T-helper 1 cell treated with Interleukin-12 subunit alpha and Interleukin-12 subunit beta and Interleukin-4 antibody, amounts not matched to agents 30 μg/mL and 1 μg/mL, for 36 hours (primary cell): Measurements from ENCODE around the gene SLC25A13.
A peak's percentile ranks its signal among the peaks of the same experiment; 100 is the strongest.
"Not testable (repeated sequence)": the region's sequence is repeated elsewhere in the genome, so short reads cannot be mapped to it uniquely, and the experiment has no call there.

ENCODE experiments used
- H3K27ac Mint-ChIP-seq: one replicate; pipeline ENCODE4 v1.8.0; 2021; ENCODE audit warnings: mild to moderate bottlenecking, mixed read lengths
- H3K27me3 Mint-ChIP-seq: one replicate; pipeline ENCODE4 v1.8.0; 2021; ENCODE audit warnings: low read depth, mixed read lengths
- H3K36me3 Mint-ChIP-seq: one replicate; pipeline ENCODE4 v1.8.0; 2021; ENCODE audit warnings: low read depth, mixed read lengths
- H3K4me1 Mint-ChIP-seq: one replicate; pipeline ENCODE4 v1.8.0; 2021; ENCODE audit warnings: low read depth, mixed read lengths
- H3K4me3 Mint-ChIP-seq: one replicate; pipeline ENCODE4 v1.8.0; 2021; ENCODE audit warnings: mild to moderate bottlenecking, moderate library complexity, mixed read lengths
- H3K9me3 Mint-ChIP-seq: one replicate; pipeline ENCODE4 v1.8.0; 2021; ENCODE audit warnings: mixed read lengths

Gene SLC25A13

GRCh38 chr7:96331775-96332174 lies 9.9 kb upstream of the SLC25A13 start:
- H3K27ac Mint-ChIP-seq = no peak overlapping the region
- H3K9me3 Mint-ChIP-seq = no peaks in the 10 kb centered on the region
- H3K36me3 Mint-ChIP-seq = no peaks in the 10 kb centered on the region
- H3K27me3 Mint-ChIP-seq = peaks cover 11% of the 10 kb centered on the region
- H3K4me3 Mint-ChIP-seq = no peak overlapping the region
- H3K4me1 Mint-ChIP-seq = no peaks in the 10 kb centered on the region

DNA sequence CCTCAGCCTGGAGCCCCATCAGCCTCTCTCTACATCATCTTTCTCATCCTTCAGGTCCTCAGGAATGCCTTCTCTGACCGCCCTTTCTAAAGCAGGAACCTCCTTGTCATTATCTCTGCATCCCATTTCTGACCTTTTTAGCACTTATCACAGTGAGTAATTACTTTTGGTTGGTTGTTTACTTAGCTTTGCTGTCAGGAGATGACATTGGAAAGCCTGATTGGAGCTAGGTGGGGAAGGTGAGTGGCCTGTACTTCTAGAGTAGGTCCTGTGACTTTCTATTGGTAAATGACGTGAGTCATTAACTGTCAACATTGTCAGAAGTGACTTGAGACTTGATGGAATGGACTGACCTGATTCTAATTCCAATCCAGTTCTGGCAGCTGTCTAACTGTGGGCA lies 9.3 kb upstream of the SLC25A13 start:
- Mint-ChIP-seq H3K9me3 (no peaks in the 10 kb centered on the region), H3K4me3 (no peak overlapping the region), H3K4me1 (no peaks in the 10 kb centered on the region), H3K36me3 (no peaks in the 10 kb centered on the region), H3K27ac (no peak overlapping the region), H3K27me3 (peaks cover 6% of the 10 kb centered on the region)

DNA sequence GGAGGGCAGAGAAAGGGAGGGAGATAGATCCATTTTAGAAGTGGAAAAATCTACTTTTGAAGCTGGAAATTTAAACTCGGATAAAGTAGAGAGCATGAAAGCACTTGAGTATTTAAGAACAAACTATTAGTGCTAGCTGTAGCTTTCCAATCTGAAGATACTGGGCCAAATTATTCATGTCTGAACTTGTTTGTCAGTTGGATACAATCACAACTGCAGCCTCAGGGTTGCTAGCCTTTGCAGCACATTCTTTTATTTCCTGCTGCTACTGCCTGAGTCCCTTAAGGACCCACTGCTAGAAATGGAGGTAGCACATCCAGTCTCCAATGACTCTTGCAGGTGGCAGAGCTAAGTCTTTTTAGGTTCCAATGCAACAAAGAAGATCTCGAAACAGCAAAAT lies 8.3 kb upstream of the SLC25A13 start:
- no peak overlapping the region for H3K27ac Mint-ChIP-seq
- peaks cover 4% of the 10 kb centered on the region for H3K27me3 Mint-ChIP-seq
- no peaks in the 10 kb centered on the region for H3K4me1 Mint-ChIP-seq
- H3K36me3 Mint-ChIP-seq = no peaks in the 10 kb centered on the region
- H3K9me3 Mint-ChIP-seq = no peaks in the 10 kb centered on the region
- H3K4me3 Mint-ChIP-seq = no peak overlapping the region

DNA sequence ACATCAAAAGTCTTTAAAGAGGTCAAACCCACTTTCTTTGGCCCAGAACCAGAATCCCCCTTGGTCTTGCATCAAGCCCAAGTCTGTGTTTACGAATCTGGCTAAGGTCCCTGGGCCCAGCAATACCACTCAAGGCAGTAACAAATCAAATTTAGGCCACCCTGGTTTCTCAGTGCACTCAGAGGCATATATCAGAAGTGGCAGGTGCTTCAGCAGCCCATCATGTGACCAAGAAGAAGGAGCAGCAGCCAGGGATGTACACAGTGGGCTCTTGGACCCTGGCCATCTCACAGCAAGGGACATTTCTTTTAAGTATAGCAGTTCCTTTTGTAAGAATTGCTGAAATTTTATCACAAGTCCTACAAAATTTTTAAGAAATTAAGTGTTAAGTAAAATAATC lies 7.3 kb upstream of the SLC25A13 start:
- no peak overlapping the region for H3K27ac Mint-ChIP-seq
- H3K4me3 Mint-ChIP-seq = no peak overlapping the region
- H3K9me3 Mint-ChIP-seq = no peaks in the 10 kb centered on the region
- H3K36me3 Mint-ChIP-seq = no peaks in the 10 kb centered on the region
- H3K27me3 Mint-ChIP-seq = peaks cover 4% of the 10 kb centered on the region
- H3K4me1 Mint-ChIP-seq = no peaks in the 10 kb centered on the region

- Mint-ChIP-seq H3K27me3 (no peaks in the 10 kb centered on the region), H3K9me3 (no peaks in the 10 kb centered on the region), H3K4me3 (no peak overlapping the region), H3K27ac (no peak overlapping the region), H3K36me3 (no peaks in the 10 kb centered on the region), H3K4me1 (no peaks in the 10 kb centered on the region)
Observed at GRCh38 chr7:96328016-96328415, 6.1 kb upstream of the SLC25A13 start.

DNA sequence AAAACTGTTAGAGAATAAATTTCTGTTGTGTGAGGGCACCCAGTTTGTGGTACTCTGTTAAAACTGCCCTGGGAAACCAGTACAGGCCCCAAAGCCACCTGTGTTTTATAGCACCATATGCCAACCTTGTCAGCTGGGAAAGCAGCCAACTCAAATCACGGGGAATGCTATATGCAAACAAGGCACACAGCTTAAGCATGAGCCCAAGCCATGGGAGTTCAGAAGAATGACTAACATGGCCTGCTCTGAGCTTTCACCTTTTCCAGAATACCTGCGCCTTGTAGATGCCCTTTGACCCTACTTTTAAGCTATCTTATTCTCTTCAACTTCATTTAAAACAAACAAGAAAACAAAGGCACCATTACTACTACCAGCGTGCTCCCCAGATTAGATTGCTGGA lies 5.5 kb upstream of the SLC25A13 start:
- Mint-ChIP-seq H3K4me1 (no peaks in the 10 kb centered on the region), H3K4me3 (no peak overlapping the region), H3K27me3 (no peaks in the 10 kb centered on the region)

DNA sequence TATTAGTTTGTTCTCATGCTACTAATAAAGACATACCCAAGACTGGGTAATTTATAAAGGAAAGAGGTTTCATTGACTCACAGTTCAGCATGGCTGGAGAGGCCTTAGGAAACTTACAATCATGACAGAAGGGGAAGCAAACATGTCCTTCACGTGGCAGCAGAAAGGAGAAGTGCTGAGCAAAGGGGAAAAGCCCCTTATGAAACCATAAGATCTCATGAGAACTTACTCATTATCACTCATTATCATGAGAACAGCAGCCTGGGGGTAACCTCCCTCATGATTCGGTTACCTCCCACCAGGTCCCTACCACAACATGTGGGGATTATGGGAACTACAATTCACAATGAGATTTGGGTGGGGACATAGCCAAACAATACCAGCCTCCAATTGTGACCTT lies 4.9 kb upstream of the SLC25A13 start:
- not testable (repeated sequence) for H3K4me3 Mint-ChIP-seq, H3K27me3 Mint-ChIP-seq, H3K9me3 Mint-ChIP-seq, H3K27ac Mint-ChIP-seq, H3K36me3 Mint-ChIP-seq, H3K4me1 Mint-ChIP-seq

More for the DNA sequence above, 5.5 kb upstream of the SLC25A13 start:
- Mint-ChIP-seq H3K27ac (no peak overlapping the region), H3K36me3 (no peaks in the 10 kb centered on the region), H3K9me3 (no peaks in the 10 kb centered on the region)

GRCh38 chr7:96322847-96323461 lies 1.1 kb upstream of the SLC25A13 start:
- peaks cover 11% of the 10 kb centered on the region for H3K4me1 Mint-ChIP-seq
- no peaks in the 10 kb centered on the region for H3K9me3 Mint-ChIP-seq
- H3K27ac Mint-ChIP-seq = no peak overlapping the region
- no peaks in the 10 kb centered on the region for H3K27me3 Mint-ChIP-seq
- peak overlapping the region; percentile 69 for H3K4me3 Mint-ChIP-seq
- H3K36me3 Mint-ChIP-seq = no peaks in the 10 kb centered on the region

DNA sequence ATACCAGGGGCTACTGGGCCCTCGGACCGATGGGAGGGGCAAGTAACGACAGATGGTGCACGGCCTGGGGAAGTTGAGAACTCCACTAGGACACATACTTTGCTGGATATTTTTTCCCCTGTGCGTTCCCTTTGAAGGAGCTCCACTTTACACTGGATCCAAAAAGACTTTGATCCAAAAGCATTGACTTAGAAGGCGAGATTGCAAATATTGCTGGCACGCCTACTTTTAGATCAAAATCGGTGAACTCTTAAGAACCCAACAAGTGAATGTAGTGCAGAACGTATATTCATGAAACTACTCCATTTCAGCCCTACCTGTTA lies 436 bp upstream of the SLC25A13 start:
- Mint-ChIP-seq H3K4me1 (peaks cover 11% of the 10 kb centered on the region), H3K36me3 (no peaks in the 10 kb centered on the region), H3K4me3 (peak overlapping the region; percentile 69), H3K27me3 (no peaks in the 10 kb centered on the region), H3K9me3 (no peaks in the 10 kb centered on the region), H3K27ac (peak overlapping the region; percentile 37)

DNA sequence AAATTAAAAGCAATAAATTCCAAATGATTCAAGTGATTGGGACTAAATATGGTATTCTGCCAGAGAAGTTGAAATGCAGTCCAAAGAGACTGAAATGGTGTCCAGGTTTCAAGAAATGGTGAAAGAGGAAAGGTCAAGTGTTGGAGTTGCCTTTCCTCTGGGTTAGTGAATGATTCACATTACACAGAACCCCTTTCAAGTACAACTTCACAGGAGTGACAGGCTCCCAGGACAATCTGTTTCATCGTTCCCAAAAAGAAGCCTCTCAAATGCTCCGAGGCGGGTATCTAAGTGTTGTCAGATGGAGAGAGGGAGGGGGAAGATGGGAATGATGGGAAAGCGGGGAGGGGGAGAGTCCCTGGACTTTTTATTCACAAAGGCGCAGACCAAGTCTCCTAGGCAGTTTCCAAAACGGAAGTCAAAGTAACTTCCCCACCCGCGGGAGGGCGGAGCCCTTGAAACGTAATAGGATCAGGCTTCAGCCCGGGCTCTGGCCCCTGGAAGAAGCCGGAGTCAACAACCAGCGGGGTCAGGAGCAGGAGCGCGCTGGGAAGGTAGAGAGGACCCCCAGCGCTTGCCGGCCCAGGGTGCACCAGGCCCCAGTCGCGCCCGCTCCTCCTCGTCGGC lies 754 bp downstream of the SLC25A13 start:
- peak overlapping the region; percentile 90 for H3K27ac Mint-ChIP-seq
- H3K4me3 Mint-ChIP-seq = peak overlapping the region; percentile 89
- no peaks in the 10 kb centered on the region for H3K36me3 Mint-ChIP-seq
- H3K27me3 Mint-ChIP-seq = no peaks in the 10 kb centered on the region
- H3K9me3 Mint-ChIP-seq = no peaks in the 10 kb centered on the region
- H3K4me1 Mint-ChIP-seq = peaks cover 11% of the 10 kb centered on the region

DNA sequence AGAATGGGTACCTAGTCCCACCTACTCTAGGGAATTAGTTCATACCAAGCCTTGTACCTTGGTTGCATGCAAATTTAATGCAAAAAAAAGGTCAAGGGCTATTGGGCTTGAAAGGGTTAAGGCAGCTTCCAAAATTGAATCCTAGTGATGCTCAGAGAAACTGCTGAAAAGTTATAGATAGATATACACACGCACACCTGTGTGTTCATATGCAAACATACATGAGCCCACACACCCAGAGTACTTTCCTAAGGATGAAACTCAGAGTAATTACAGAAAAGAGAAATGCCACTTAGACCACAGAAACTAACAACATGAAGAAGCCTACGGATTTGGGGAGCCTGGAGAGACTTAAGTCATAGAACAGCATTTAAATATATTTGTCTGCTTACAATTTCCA lies 1.5 kb downstream of the SLC25A13 start:
- Mint-ChIP-seq H3K36me3 (no peaks in the 10 kb centered on the region), H3K9me3 (no peaks in the 10 kb centered on the region), H3K27me3 (no peaks in the 10 kb centered on the region), H3K27ac (peak overlapping the region; percentile 56), H3K4me3 (peak overlapping the region; percentile 89), H3K4me1 (peaks cover 11% of the 10 kb centered on the region)

- Mint-ChIP-seq H3K36me3 (no peaks in the 10 kb centered on the region), H3K27ac (no peak overlapping the region), H3K4me1 (peaks cover 11% of the 10 kb centered on the region)
Observed at GRCh38 chr7:96319439-96319838, 2.5 kb downstream of the SLC25A13 start.

GRCh38 chr7:96316949-96317348 lies 4.9 kb downstream of the SLC25A13 start:
- no peaks in the 10 kb centered on the region for H3K27me3 Mint-ChIP-seq
- H3K9me3 Mint-ChIP-seq = no peaks in the 10 kb centered on the region
- H3K4me1 Mint-ChIP-seq = peaks cover 11% of the 10 kb centered on the region
- no peak overlapping the region for H3K4me3 Mint-ChIP-seq
- no peaks in the 10 kb centered on the region for H3K36me3 Mint-ChIP-seq
- no peak overlapping the region for H3K27ac Mint-ChIP-seq

More at GRCh38 chr7:96319439-96319838, 2.5 kb downstream of the SLC25A13 start:
- Mint-ChIP-seq H3K4me3 (no peak overlapping the region), H3K27me3 (no peaks in the 10 kb centered on the region), H3K9me3 (no peaks in the 10 kb centered on the region)

DNA sequence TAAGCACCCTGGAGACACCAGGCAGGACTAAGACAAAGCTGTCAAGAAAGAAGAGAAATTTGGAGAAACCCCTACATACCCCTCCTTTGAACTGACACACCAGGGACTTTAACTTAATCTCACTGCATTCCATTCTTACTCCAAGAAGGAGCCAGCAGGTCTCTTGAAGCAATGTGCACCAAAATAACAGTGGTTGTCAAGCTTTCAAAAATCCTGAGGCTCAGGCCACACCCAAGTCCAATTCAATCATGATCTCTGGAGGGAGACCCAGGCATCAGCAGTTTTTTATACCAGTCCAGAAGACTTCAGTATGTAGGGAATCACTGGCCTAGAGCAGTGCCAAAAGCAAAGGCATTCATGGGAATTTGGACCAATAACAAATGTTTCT lies 6.8 kb downstream of the SLC25A13 start:
- H3K27ac Mint-ChIP-seq = no peak overlapping the region
- H3K9me3 Mint-ChIP-seq = no peaks in the 10 kb centered on the region
- H3K27me3 Mint-ChIP-seq = no peaks in the 10 kb centered on the region
- no peaks in the 10 kb centered on the region for H3K36me3 Mint-ChIP-seq
- H3K4me3 Mint-ChIP-seq = no peak overlapping the region
- H3K4me1 Mint-ChIP-seq = peaks cover 4% of the 10 kb centered on the region

DNA sequence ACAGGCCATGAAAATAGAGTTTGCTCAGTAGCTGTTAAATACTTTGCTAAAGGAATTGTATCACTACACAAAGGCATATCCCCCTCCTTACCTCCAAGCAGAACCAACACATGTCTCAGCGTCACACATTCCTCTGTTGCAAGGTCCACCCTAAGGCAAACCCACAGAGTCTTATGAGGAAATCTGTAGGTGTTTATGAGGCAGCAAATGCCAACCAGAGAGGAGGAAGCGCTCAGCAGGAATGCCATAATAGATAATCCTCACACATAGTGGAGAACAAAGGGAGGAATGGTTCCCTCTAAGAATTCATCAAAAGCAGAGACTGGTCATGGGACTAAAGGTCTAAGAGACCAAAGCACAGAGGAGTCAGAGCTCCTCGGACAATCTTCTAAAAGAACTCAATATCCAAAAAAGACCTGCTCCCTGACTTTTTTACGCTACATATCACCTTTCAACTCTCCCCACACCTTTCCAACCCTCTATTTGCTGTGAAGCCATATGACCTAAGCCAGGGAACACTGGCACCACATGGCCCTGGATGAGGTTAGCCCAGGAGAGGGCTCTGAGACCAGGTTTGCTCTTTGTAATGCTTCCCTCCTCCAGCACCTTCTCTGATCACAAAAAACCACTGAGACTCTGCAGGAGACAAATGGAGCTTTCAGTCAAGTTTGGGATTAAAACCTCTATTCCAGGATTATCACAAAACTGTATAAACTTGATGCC lies 7.3 kb downstream of the SLC25A13 start:
- peaks cover 4% of the 10 kb centered on the region for H3K4me1 Mint-ChIP-seq
- H3K27me3 Mint-ChIP-seq = no peaks in the 10 kb centered on the region
- H3K4me3 Mint-ChIP-seq = no peak overlapping the region
- H3K9me3 Mint-ChIP-seq = no peaks in the 10 kb centered on the region
- H3K27ac Mint-ChIP-seq = no peak overlapping the region
- H3K36me3 Mint-ChIP-seq = no peaks in the 10 kb centered on the region
